ENCODE data around the gene ORC5. TPM values are rescaled to one million over a fixed set of nuclear protein-coding genes. Genes with fewer than 3 reads are reported as not detected.
A peak's percentile ranks its signal among the peaks of the same experiment; 100 is the strongest.

ORC5 gene
- total RNA-seq, 1 donor from 2014 or later: 34.4 TPM

DNA sequence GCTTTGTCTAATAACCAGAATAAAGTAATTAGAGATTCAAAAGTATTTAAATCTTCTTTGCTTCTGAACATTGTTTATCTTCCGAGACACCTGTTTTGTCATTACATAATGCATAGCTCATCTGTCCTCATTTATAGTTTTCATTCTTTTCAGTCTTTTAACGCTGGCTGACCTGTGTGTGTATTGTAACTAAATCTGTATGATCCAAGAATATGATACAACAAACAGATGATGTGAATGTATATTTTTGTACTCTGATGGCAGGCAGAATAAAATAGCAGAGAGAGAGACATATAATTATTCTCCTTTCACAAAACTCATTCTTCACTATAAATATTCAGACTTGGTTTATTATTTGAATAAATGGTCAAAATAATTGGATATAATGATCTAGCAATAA is 80.6 kb downstream of the ORC5 start:
- DNase-seq (ENCODE audit: low read depth): no peak

DNA sequence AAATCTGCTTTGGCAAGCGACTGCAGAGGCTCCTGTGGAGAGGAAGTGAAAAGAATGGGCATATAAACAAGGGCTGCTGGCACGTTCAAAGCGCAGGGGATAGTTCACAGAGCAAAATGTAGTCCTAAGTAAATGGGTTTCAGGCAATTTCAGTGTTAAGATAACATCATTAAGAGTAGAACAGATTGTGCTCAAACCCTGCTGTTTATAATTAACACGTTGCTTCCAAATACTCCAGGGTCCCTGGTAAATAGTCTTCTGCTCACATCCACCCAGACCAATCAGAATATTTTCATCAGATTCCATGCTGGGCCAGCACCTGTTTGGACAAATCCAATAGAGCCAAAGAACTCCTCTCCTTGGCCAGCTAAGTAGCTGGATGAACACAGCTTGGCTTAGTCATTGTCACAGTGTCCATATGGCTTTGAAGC is 81.4 kb downstream of the ORC5 start:
- peak; percentile 18 for DNase-seq (ENCODE audit: low read depth)

DNA sequence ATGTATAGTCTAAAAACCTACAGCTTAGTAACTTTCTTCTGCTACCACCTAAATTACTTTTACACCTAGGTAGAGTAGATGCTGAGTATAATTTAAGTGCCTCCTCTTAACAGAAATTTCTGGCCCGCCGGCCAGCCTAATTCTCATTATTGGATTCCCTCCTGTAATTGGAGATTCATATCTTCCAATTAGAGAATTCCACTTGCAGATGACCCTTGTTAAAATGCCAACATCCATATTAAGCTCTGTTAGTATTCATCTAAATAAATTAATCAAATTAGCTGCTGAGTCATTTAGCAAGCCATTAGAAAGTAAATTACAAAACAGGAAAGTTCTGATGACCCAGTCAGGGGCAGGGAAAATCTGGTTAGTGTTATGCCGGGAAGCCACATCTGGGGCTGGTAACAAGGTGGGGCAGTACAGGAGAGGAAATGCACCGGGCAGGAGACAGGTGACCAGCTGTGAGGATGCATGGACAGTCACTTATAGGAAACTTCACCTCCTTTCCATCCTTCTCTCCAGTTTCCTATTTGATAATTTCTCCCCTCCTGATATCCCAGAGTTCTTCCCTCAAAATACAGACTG is 82.8 kb downstream of the ORC5 start:
- no peak for DNase-seq (ENCODE audit: low read depth)

DNA sequence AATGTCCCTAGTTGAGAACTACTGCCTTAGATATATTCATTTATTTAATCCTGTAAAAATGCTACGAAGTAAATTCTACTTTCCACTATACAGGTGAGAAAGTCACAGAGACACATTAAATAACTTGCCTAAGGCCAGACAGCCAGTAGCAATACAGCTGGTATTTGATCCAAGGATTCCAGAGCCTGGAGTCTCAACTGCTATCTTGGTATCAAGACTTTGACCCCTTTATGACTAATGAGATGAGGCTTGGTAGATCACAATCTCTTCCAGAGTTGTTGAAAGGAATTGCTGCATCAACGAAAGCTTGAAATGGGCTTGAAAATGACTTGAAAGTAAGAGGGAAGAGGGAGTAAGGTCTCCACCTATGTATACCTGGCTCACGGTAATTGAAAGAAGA is 83.3 kb downstream of the ORC5 start:
- no peak for DNase-seq (ENCODE audit: low read depth)

DNA sequence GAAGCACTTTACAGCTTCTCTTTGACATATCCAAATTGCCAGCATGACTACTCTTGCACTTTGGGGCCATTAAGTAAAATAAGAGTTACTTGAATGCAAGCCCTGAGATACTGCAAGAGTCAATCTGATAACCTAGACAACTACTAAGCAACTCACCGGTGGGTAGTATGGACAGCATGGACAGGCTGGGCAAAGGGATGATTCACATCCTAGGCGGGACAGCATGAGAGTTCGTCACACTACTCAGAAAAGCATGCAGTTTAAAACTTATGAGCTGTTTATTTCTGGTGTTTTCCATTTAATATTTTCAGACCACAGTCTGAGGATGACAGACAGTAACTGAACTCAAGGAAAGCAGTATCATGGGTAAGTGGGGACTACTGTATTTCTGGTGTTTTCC is 84.0 kb downstream of the ORC5 start:
- no peak for DNase-seq (ENCODE audit: low read depth)

DNA sequence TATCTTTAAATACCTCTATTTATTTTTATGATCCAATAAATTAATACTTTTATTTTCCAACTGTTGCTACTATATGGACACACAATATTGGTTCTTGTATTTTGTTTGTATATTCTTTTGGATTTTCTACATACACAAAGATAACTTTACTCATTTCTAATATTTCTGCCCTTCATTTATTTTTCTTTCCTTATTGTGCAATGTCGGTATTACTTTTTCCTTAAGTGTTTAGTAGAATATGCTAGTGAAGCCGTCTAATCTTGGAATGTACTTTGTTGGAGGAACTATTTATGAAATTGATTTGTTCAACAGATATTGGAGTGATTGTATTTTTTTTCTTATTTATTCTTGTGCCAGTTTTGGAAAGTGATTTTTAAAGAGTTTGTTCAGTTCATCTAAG is 94.0 kb downstream of the ORC5 start:
- DNase-seq (ENCODE audit: low read depth): no peak

DNA sequence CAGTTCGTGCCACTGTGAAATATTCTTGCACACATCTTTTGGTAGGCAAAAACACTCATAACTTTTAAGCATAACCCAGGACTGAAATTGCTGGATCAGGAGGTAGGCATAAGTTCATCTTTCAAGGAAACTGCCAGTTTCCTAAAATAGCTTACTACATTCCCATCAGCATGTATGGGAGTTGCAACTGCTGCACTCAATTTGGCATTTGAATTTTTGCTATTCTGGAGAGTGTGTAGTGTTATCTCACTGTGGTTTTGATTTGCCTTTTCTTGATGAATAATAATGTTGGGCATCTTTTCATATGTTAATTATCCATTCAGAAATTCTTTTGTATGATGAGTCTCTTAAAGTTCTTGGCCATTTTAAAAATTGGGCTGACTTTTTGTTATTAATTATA is 95.2 kb downstream of the ORC5 start:
- DNase-seq (ENCODE audit: low read depth): no peak

DNA sequence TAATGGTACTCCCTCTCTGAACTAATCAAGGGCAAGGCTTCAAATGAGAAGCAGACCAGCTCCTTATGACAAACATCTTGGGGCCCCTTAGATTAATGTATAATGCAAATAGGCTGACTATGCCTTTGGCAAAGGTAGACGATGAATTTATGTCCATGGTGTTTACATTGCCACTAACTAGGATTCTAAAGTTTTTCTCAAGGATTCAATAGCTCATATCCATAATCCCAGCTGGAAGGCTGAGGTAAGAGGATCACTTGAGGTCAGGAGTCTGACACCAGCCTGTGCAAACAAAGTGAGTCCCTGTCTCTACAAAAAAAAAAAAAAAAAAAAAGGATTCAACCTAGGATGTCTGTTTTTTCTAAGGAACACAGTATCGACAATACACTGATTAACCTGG is 96.5 kb downstream of the ORC5 start:
- DNase-seq (ENCODE audit: low read depth): no peak

DNA sequence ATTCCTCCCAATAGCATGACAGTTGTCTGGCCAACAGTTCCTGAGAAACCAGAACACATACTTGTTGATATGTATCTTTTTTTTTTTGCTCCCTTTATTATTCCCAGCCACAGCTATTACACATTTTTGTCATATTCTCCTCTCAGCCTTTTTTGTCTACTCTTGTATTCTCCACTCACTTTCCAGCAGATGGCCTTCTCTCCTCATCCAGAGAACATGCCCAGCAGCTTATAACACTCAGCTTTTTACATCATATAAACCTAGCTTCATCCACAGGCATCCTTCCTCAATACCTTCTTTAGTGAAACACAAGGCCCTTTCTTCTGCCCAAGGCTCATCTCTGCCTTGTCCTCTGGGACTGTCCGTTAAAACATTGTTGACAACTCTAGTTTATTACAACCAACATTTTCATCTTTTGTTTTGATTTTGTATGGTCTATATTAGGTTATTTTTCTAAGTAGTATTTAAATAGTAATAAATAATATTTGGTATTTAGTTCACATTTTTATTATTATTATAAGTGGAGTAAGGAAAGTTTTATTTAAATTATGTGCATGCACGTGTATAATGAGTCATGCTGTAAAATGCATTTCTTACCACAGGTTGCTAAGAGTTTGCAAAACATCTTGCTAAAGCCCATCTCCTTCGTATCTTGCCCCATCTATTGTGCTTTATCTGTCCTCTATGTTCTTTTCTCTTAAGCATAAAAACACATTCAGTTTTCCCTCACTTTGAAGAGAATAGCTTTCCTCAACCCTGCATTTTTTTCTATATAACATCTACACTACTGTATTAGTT is 101.5 kb downstream of the ORC5 start:
- peak; percentile 7 for DNase-seq (ENCODE audit: low read depth)

DNA sequence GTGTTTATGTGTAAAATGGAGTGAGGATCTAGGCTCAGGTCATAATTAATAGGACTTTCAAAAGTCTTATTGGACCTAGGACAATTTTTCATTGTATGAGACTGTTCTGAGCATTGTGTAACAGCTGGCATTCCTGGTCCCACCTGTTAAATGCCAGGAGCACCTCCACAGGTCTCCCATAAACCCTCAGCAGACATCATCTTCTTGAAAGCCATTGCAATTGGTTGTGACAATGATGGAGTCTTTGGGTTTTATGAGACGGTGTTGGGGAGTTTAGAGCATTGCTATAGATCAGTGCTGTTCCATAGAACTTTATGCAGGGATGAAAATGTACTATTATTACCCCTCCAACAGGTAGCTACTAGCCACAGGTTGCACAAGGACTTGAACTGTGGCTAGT is 108.9 kb downstream of the ORC5 start:
- DNase-seq (ENCODE audit: low read depth): no peak

DNA sequence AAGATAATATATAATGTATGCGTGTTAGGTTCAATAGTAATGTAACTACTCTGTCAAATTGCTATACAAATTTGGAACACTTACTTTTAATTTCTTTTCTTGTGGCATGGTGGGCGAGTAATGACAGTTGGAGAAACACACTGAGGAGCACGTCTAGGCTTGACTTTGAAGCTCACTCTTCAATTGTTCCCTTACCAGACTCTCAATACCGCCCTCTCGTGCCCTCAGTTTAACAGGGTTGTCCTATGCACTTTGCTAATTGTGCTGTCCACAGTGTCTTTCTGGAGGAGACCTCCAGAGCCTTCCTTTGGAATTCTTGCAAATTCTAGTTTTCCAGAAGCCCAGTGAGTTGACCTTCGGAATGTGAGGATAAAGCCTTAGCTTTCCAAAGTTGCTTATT is 111.1 kb downstream of the ORC5 start:
- peak; percentile 42 for DNase-seq (ENCODE audit: low read depth)

DNA sequence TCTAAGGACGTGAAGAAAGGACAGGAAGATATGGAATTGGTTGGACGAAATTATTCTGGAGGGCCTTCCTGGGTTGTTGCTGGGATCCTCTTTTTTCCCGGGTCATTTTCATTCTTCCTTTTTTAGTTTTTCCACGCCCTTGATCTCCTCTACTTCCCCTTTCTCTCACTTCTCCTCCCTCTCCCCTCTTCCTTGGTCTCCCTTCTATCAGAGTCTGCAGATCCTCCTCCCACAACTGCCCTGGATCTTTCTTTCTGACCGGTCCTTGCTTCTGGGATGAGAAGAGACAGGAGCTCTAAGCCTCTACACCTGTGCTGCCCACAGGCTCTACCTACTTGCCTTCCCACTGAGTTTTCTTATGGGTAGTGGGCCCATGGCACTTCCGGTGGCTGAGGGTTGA is 114.7 kb downstream of the ORC5 start:
- DNase-seq (ENCODE audit: low read depth): no peak

DNA sequence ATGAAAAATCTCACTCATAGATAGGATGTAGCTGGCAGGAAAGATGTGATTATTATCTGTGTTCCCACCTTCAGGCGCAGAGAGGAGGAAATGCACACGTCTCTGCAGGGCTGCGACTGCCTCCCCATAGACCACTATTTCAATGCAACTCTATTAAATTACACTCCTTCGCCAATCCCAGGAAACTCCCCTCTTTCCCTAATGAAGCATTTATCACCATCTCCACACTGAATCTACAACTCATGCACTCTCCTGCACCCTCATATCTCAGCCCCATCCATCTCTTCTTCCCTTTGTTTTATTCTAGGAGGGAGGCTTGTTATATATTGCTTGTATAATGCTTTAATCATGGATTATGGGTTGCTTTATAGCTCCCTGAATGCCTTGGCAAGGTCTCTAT is 116.6 kb downstream of the ORC5 start:
- no peak for DNase-seq (ENCODE audit: low read depth)

DNA sequence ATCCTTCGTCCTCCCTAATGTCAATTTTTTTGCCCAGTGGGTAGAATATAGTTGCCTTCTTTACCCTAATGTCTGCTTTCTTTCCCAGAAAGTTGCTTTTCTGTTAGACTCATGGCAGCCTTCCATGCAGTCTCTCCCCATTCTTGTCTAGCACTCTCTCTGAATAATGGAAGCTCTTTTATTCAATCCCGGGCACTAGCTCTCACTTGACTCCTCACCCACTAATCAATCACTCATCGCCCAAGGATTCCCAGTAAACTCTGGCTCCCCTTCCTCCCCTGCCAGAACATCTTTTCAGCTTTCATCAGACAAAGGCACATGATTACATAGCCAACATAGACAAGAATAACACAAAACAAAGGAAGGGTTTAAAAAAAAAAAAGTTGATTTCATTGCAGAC is 118.2 kb downstream of the ORC5 start:
- no peak for DNase-seq (ENCODE audit: low read depth)

DNA sequence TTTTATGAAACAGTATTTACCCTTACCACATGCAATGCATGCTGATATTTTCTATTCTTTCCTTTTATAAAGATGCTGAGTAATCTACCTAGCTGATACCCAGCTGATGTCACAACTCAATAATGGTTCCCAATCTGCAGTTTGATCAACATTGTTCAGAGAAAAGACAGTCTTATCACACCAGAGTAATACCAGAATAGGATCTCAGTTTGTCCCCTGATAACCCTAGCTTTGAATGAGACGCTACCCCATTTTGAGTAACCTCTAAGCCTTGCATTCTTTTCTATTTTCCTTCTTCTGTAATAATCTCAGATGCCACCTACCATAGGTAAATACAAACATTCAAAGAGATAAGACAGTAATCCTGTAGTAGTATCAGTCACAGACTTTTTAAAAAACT is 118.8 kb downstream of the ORC5 start:
- no peak for DNase-seq (ENCODE audit: low read depth)

Other genes with a start within 250 kb of the ORC5 start
- gene RELN, start 218.4 kb downstream of the ORC5 start, total RNA-seq: 0.05 and 0.13 TPM in 2 replicates
- not detected in 2 replicates for gene LHFPL3, start 120.6 kb upstream of the ORC5 start, total RNA-seq

Data from myocyte (in vitro differentiated cells).